K562 (cell line): ENCODE results near the gene MACF1. TPM values are rescaled to one million over a fixed set of nuclear protein-coding genes. Genes with fewer than 3 reads are reported as not detected.

Experiments
- ATAC-seq: fragments of 200-7000 bp; cut with Tn5 transposase; 3 replicates; pipeline ENCODE4 v1.9.1; 2020; ENCODE audit warnings: moderate library complexity
- BruUV-seq: library from RNA; stranded (reverse); fragments of 400-500 nt; replicated peaks from 2 replicates; lab custom pipeline; 2021; lab: Mats Ljungman, UMichigan
- CTCF ChIA-PET: fragments of 300-600 bp; formaldehyde crosslinking; extraction: SDS; loops from one replicate; lab custom pipeline; 2021; ENCODE audit warnings: low intra/inter-chr PET ratio; lab: Yijun Ruan, JAX
- POLR2A ChIA-PET: fragments of 300-600, 350-650 bp; sonication (Branson Sonifier 250); formaldehyde crosslinking; extraction: SDS; loops from one replicate; lab custom pipeline; 2021; ENCODE audit warnings: antibody characterized with exemption, inconsistent platforms; lab: Yijun Ruan, JAX
- DNase-seq, 4 experiments: peaks; one replicate each; pipeline versions ENCODE4 v3.0.0 to v3.0.0-alpha.2; 2011 to 2018; ENCODE audit warnings: low spot score in 3 of 4, mixed read lengths in 3 of 4; ENCODE audit errors: extremely low read depth in 1 of 4
- FAIRE-seq: peaks from 2 replicates; lab custom pipeline; 2011; peaks lifted over from hg19 to GRCh38; lab: Jason Lieb, UNC
- H2AFZ ChIP-seq: 2 replicates; pipeline ENCODE4 v1.6.0; 2011; ENCODE audit warnings: low read depth, low read length, control low read depth, inconsistent platforms
- H3K27ac ChIP-seq: fragments of 200-600 bp; 3 replicates; pipeline ENCODE4 v1.8.0; 2011; ENCODE audit warnings: low read depth, mild to moderate bottlenecking, control low read depth, inconsistent platforms, low read length, moderate library complexity, mixed read lengths; ENCODE audit errors: extremely low read depth
- H3K27me3 ChIP-seq, 2 experiments: fragments of 300-600 bp in 1 of 2; 2 replicates in 1 of 2; 3 replicates in 1 of 2; pipeline versions ENCODE4 v1.6.0 to v1.8.0; 2011; ENCODE audit warnings: inconsistent platforms in 2 of 2, low read length in 2 of 2, mild to moderate bottlenecking in 1 of 2, mixed read lengths in 1 of 2, moderate library complexity in 1 of 2; ENCODE audit not compliant: control insufficient read depth in 2 of 2, insufficient read depth in 2 of 2
- H3K36me3 ChIP-seq: fragments of 300-600 bp; 3 replicates; pipeline ENCODE4 v1.8.0; 2011; ENCODE audit warnings: mild to moderate bottlenecking, low read length, inconsistent platforms; ENCODE audit not compliant: control insufficient read depth, insufficient read depth
- H3K4me1 ChIP-seq, 2 experiments: fragments of 200-600 bp in 1 of 2; replicated peaks in 1 of 2; 2 replicates in 1 of 2; 3 replicates in 1 of 2; pipeline versions ENCODE4 v1.5.1 to v1.8.0; 2011; ENCODE audit warnings: inconsistent platforms in 2 of 2, low read length in 2 of 2, mild to moderate bottlenecking in 1 of 2, mixed read lengths in 1 of 2, moderate library complexity in 1 of 2; ENCODE audit not compliant: control insufficient read depth in 2 of 2, insufficient read depth in 2 of 2
- H3K4me2 ChIP-seq: 2 replicates; pipeline ENCODE4 v1.6.1; 2011; ENCODE audit warnings: low read length, control low read depth, inconsistent platforms, mixed read lengths; ENCODE audit not compliant: insufficient read depth
- H3K4me3 ChIP-seq: fragments of 200-600 bp; sonication (generic), shearing (Covaris generic); 2 replicates; pipeline ENCODE4 v1.5.1; 2016; ENCODE audit warnings: control low read depth, inconsistent platforms
- H3K79me2 ChIP-seq: fragments of 200-600 bp; 3 replicates; pipeline ENCODE4 v1.8.0; 2011; ENCODE audit warnings: low read length, inconsistent platforms; ENCODE audit not compliant: control insufficient read depth, insufficient read depth
- H3K9ac ChIP-seq, 2 experiments: 2 replicates each; pipeline versions ENCODE4 v1.6.0 to v1.6.1; 2011; ENCODE audit warnings: low read depth in 2 of 2, low read length in 2 of 2, control low read depth in 1 of 2, inconsistent platforms in 1 of 2, mild to moderate bottlenecking in 1 of 2, mixed read lengths in 1 of 2; ENCODE audit not compliant: insufficient read depth in 1 of 2
- H3K9me1 ChIP-seq: one replicate; pipeline ENCODE4 v1.6.0; 2011; ENCODE audit warnings: inconsistent platforms, mild to moderate bottlenecking, low read length, moderate library complexity; ENCODE audit not compliant: control insufficient read depth, insufficient read depth
- H3K9me3 ChIP-seq: replicated peaks from 2 replicates; pipeline ENCODE4 v1.5.1; 2011; ENCODE audit warnings: low read depth, low read length, inconsistent platforms; ENCODE audit not compliant: control insufficient read depth, insufficient read depth
- H4K20me1 ChIP-seq: replicated peaks from 2 replicates; pipeline ENCODE4 v1.6.1; 2011; ENCODE audit warnings: low read length, inconsistent platforms, mixed read lengths; ENCODE audit not compliant: control insufficient read depth, insufficient read depth
- ARID3B ChIP-seq: fragments of 250-450 bp; sonication (Bioruptor Pico); IDR thresholded peaks from 2 replicates; pipeline ENCODE4 v1.4.0; 2020; ENCODE audit warnings: borderline replicate concordance
- C11orf30 ChIP-seq: fragments of 450-650 bp; IDR thresholded peaks from 2 replicates; pipeline ENCODE4 v1.6.1; 2016; ENCODE audit warnings: low read depth, mild to moderate bottlenecking
- CCNT2 ChIP-seq: IDR thresholded peaks from 2 replicates; pipeline ENCODE4 v1.6.1; 2011; ENCODE audit warnings: borderline replicate concordance, low read depth, mild to moderate bottlenecking, moderate library complexity, mixed read lengths, low read length; ENCODE audit not compliant: insufficient read length; ENCODE audit errors: extremely low read depth
- MTA3 ChIP-seq: fragments of 450-650 bp; formaldehyde crosslinking; IDR thresholded peaks from 2 replicates; pipeline ENCODE4 v1.6.1; 2017; ENCODE audit warnings: mild to moderate bottlenecking, borderline replicate concordance
- NFE2L1 ChIP-seq: fragments of 450-650 bp; IDR thresholded peaks from 2 replicates; pipeline ENCODE4 v1.6.1; 2016; ENCODE audit warnings: missing genetic modification characterization, low read depth, mild to moderate bottlenecking, missing compliant biosample characterization, moderate library complexity, borderline replicate concordance
- POLR2H ChIP-seq: IDR thresholded peaks from 2 replicates; pipeline ENCODE4 v1.6.1; 2016; ENCODE audit warnings: missing genetic modification characterization, low read depth, mild to moderate bottlenecking, control low read depth, missing compliant biosample characterization, moderate library complexity
- ZNF280B ChIP-seq: fragments of 250-450 bp; sonication (Bioruptor Pico); IDR thresholded peaks from 2 replicates; pipeline ENCODE4 v1.5.1; 2021; ENCODE audit warnings: mild to moderate bottlenecking
- ZNF311 ChIP-seq: fragments of 250-450 bp; sonication (Bioruptor Pico); IDR thresholded peaks from 2 replicates; pipeline ENCODE4 v1.4.0; 2020; ENCODE audit warnings: mild to moderate bottlenecking, moderate library complexity
- ZNF449 ChIP-seq: fragments of 250-450 bp; sonication (Bioruptor Pico); IDR thresholded peaks from 2 replicates; pipeline ENCODE4 v1.8.0; 2022; ENCODE audit warnings: moderate library complexity, mild to moderate bottlenecking, inconsistent platforms
- ZNF507 ChIP-seq: conservative IDR thresholded peaks from 2 replicates; pipeline ENCODE4 v1.6.1; 2017; ENCODE audit warnings: missing genetic modification characterization, missing compliant biosample characterization
- ZNF668 ChIP-seq: fragments of 250-450 bp; sonication (Bioruptor Pico); IDR thresholded peaks from 2 replicates; pipeline ENCODE4 v1.8.0; 2022; ENCODE audit warnings: mild to moderate bottlenecking, inconsistent platforms
- ZNF830 ChIP-seq: fragments of 250-450 bp; sonication (Bioruptor Pico); IDR thresholded peaks from 2 replicates; pipeline ENCODE4 v1.5.0; 2021; ENCODE audit warnings: mild to moderate bottlenecking
- WGBS: fragments of 100-300 bp; shearing (Covaris generic); methylation state at CpG from one replicate; pipeline ENCODE4 v1.1.6; 2016; ENCODE audit warnings: low coverage, mixed read lengths; ENCODE audit not compliant: insufficient coverage; ENCODE audit errors: missing lambda C conversion rate; 5-methylcytosine and 5-hydroxymethylcytosine counted together
- in situ Hi-C: fragments of 300-500 bp; cut with MboI; formaldehyde crosslinking; loops from 4 replicates; pipeline ENCODE4 v1.15.0; 2018; ENCODE audit warnings: inconsistent platforms, mixed read lengths
- intact Hi-C: fragments of 100-400 bp; cut with micrococcal nuclease; formaldehyde crosslinking; loops from 2 replicates; pipeline ENCODE4 v1.14.2; 2022
- polyA plus RNA-seq, 8 experiments: library from polyadenylated mRNA; depleted of rRNA in 4 of 8; stranded (reverse) in 5 of 8; unstranded in 3 of 8; fragments of >200 nt; fragmentation: Nextera tagmentation in 2 of 8; fragmentation: Illumina TruSeq in 1 of 8; extraction: Ambion mirVana in 2 of 8; extraction: Trizol in 1 of 8; gene quantifications; 2 replicates each; pipeline versions ENCODE4 v1.2.1 to v1.2.3, GENCODE V29; 2011 to 2014; ENCODE audit warnings: inconsistent platforms in 1 of 8, missing spikeins in 1 of 8
- total RNA-seq, 7 experiments: library from RNA; depleted of rRNA in 6 of 7; stranded (reverse); fragments of >200 nt in 6 of 7; fragmentation: Illumina TruSeq in 2 of 7; extraction: Trizol in 2 of 7; gene quantifications; 2 replicates each; pipeline versions ENCODE4 v1.2.1 to v1.2.3, GENCODE V29; 2011 to 2021; ENCODE audit warnings: low replicate concordance in 1 of 7

Gene MACF1
- total and polyA plus RNA-seq, 9 of the 15 experiments (the other 6 are each of a cell fraction or from before 2014, with no cell fraction given) = 13.2 to 232 (median 112) TPM

- Histone ChIP-seq H4K20me1 (no peaks in the 10 kb centered on the region), H3K4me3 (no peak overlapping the region), H3K9me1 (no peaks in the 10 kb centered on the region), H3K9ac (no peak overlapping the region), H3K4me2 (no peak overlapping the region), H3K4me1 (no peaks in the 10 kb centered on the region)
- ATAC-seq (no peak), FAIRE-seq (no peak)
- no TSS peak for BruUV-seq
- in situ Hi-C loops = no loop called here
- CTCF ChIA-PET = no interaction called here
- 98% methylated on average over 2 of the region's 2 CpGs for WGBS
- no peak for TF ChIP-seq ZNF830
- TF ChIP-seq C11orf30 = no peak
- no peak for TF ChIP-seq CCNT2
- TF ChIP-seq, all 486 proteins: peak for 0
- no peak overlapping the region for H3K27ac ChIP-seq
- no peak for DNase-seq
- intact Hi-C loops = no loop called here
- H2AFZ ChIP-seq = no peak overlapping the region
- no peaks in the 10 kb centered on the region for H3K27me3 ChIP-seq
- no peaks in the 10 kb centered on the region for H3K79me2 ChIP-seq
- POLR2A ChIA-PET = interaction anchor here (1.3 kb wide), 1 partner anchor 15 kb away, joined by 4 read pairs; no protein-coding TSS in a partner anchor
- no peaks in the 10 kb centered on the region for H3K9me3 ChIP-seq
- H3K36me3 ChIP-seq = peaks cover 92% of the 10 kb centered on the region
Observed at GRCh38 chr1:39332828-39333227, 128.3 kb downstream of the MACF1 start.

- no peaks in the 10 kb centered on the region for H3K9me1 ChIP-seq
- ChIA-PET CTCF (no interaction called here), POLR2A (no interaction called here)
- BruUV-seq = no TSS peak
- no peak overlapping the region for H3K4me3 ChIP-seq
- H3K4me2 ChIP-seq = no peak overlapping the region
- no peak overlapping the region for H2AFZ ChIP-seq
- no peak for ATAC-seq
- H3K9ac ChIP-seq = no peak overlapping the region
- peaks cover 92% of the 10 kb centered on the region for H3K36me3 ChIP-seq
- no peak overlapping the region for H3K27ac ChIP-seq
- in situ Hi-C loops (no loop called here), intact Hi-C loops (no loop called here)
- FAIRE-seq = no peak
- no peak for DNase-seq
- H4K20me1 ChIP-seq = no peaks in the 10 kb centered on the region
- 86% methylated on average over 4 of the region's 4 CpGs for WGBS
- no peaks in the 10 kb centered on the region for H3K9me3 ChIP-seq
- H3K79me2 ChIP-seq = no peaks in the 10 kb centered on the region
- no peaks in the 10 kb centered on the region for H3K27me3 ChIP-seq
- H3K4me1 ChIP-seq = no peaks in the 10 kb centered on the region
- TF ChIP-seq ZNF449 (CRISPR knock-in tag) = no peak
- TF ChIP-seq POLR2H (tag) = no peak
- TF ChIP-seq ZNF668 (CRISPR knock-in tag) = no peak
- no peak for TF ChIP-seq C11orf30
- no peak for TF ChIP-seq ARID3B
- no peak for TF ChIP-seq ZNF280B (CRISPR knock-in tag)
- no peak for TF ChIP-seq NFE2L1
- TF ChIP-seq ZNF311 (CRISPR knock-in tag) = no peak
- no peak for TF ChIP-seq MTA3
- TF ChIP-seq ZNF507 (tag) = no peak
Observed at GRCh38 chr1:39333296-39333695, 128.8 kb downstream of the MACF1 start.
